Ectodermal cell (in vitro differentiated cells): Measurements from ENCODE around the gene TMEM61.
"Not testable (repeated sequence)": the region's sequence is repeated elsewhere in the genome, so short reads cannot be mapped to it uniquely, and the experiment has no call there.

ENCODE experiments used
- H3K27ac ChIP-seq: 2 replicates; pipeline ENCODE4 v1.7.0; 2013; ENCODE audit warnings: mild to moderate bottlenecking, low read depth, low read length; ENCODE audit not compliant: insufficient read depth, poor library complexity, severe bottlenecking
- H3K27me3 ChIP-seq: 2 replicates; pipeline ENCODE4 v1.7.0; 2013; ENCODE audit warnings: mild to moderate bottlenecking, low read length; ENCODE audit not compliant: insufficient read depth, control insufficient read depth, poor library complexity, severe bottlenecking
- H3K36me3 ChIP-seq: one replicate; pipeline ENCODE4 v1.7.0; 2013; ENCODE audit warnings: low read length; ENCODE audit not compliant: control insufficient read depth, insufficient read depth
- H3K4me1 ChIP-seq: one replicate; pipeline ENCODE4 v1.7.0; 2013; ENCODE audit warnings: low read length; ENCODE audit not compliant: control insufficient read depth, insufficient read depth
- H3K4me3 ChIP-seq: 2 replicates; pipeline ENCODE4 v1.7.0; 2013; ENCODE audit warnings: low read depth, low read length, control low read depth; ENCODE audit not compliant: insufficient read depth
- H3K9me3 ChIP-seq: 2 replicates; pipeline ENCODE4 v1.7.0; 2013; ENCODE audit warnings: mild to moderate bottlenecking, low read length, moderate library complexity; ENCODE audit not compliant: control insufficient read depth
- WGBS, 2 experiments: methylation state at CpG; one replicate each; pipeline ENCODE4 v1.1.7; 2013; ENCODE audit warnings: missing lambda C conversion rate in 2 of 2; 5-methylcytosine and 5-hydroxymethylcytosine counted together

TMEM61 gene

GRCh38 chr1:55015731-55016620, 35.5 kb downstream of the TMEM61 start:
- Histone ChIP-seq H3K4me1 (no peaks in the 10 kb centered on the region), H3K27me3 (no peaks in the 10 kb centered on the region), H3K27ac (no peak overlapping the region), H3K36me3 (no peaks in the 10 kb centered on the region), H3K9me3 (no peaks in the 10 kb centered on the region), H3K4me3 (no peak overlapping the region)
- 87% methylated on average over 12 of the region's 12 CpGs for WGBS, 2 experiments

GRCh38 chr1:55018395-55018794, 38.0 kb downstream of the TMEM61 start:
- Histone ChIP-seq H3K4me3 (no peak overlapping the region), H3K27me3 (no peaks in the 10 kb centered on the region), H3K36me3 (no peaks in the 10 kb centered on the region), H3K4me1 (no peaks in the 10 kb centered on the region), H3K9me3 (no peaks in the 10 kb centered on the region), H3K27ac (no peak overlapping the region)
- 89 to 91% methylated on average over 9 of the region's 9 CpGs for WGBS, 2 experiments

- no peaks in the 10 kb centered on the region for H3K36me3 ChIP-seq
- WGBS, 2 experiments: 38% methylated on average over 15 of the region's 15 CpGs
- no peaks in the 10 kb centered on the region for H3K27me3 ChIP-seq
- no peak overlapping the region for H3K27ac ChIP-seq
- no peaks in the 10 kb centered on the region for H3K4me1 ChIP-seq
- H3K9me3 ChIP-seq: no peaks in the 10 kb centered on the region
- no peak overlapping the region for H3K4me3 ChIP-seq
Measured at GRCh38 chr1:55021942-55022546, 41.6 kb downstream of the TMEM61 start.

- H3K27ac ChIP-seq, H3K4me3 ChIP-seq, H3K4me1 ChIP-seq, H3K27me3 ChIP-seq, H3K36me3 ChIP-seq, H3K9me3 ChIP-seq: not testable (repeated sequence)
- WGBS, 2 experiments: 56 to 61% methylated on average over 9 of the region's 10 CpGs
Measured at GRCh38 chr1:55024163-55024562, 43.7 kb downstream of the TMEM61 start.

GRCh38 chr1:55026682-55027081, 46.3 kb downstream of the TMEM61 start:
- not testable (repeated sequence) for H3K36me3 ChIP-seq, H3K9me3 ChIP-seq, H3K27ac ChIP-seq, H3K27me3 ChIP-seq, H3K4me1 ChIP-seq, H3K4me3 ChIP-seq
- 88 to 89% methylated on average over 2 to 3 of the region's 3 CpGs for WGBS, 2 experiments

GRCh38 chr1:55031098-55031497, 50.7 kb downstream of the TMEM61 start:
- H3K4me3 ChIP-seq, H3K36me3 ChIP-seq, H3K9me3 ChIP-seq, H3K27me3 ChIP-seq, H3K27ac ChIP-seq, H3K4me1 ChIP-seq: not testable (repeated sequence)
- 93 to 98% methylated on average over 5 of the region's 5 CpGs for WGBS, 2 experiments

- WGBS, 2 experiments: 81 to 83% methylated on average over 7 of the region's 7 CpGs
- no peaks in the 10 kb centered on the region for H3K36me3 ChIP-seq
- H3K4me3 ChIP-seq: no peak overlapping the region
- no peaks in the 10 kb centered on the region for H3K9me3 ChIP-seq
- H3K27me3 ChIP-seq: peaks cover 12% of the 10 kb centered on the region
- no peak overlapping the region for H3K27ac ChIP-seq
- no peaks in the 10 kb centered on the region for H3K4me1 ChIP-seq
Measured at GRCh38 chr1:55033265-55033614, 52.8 kb downstream of the TMEM61 start.

GRCh38 chr1:55034476-55035133, 54.2 kb downstream of the TMEM61 start:
- Histone ChIP-seq H3K27me3 (peaks cover 25% of the 10 kb centered on the region), H3K27ac (no peak overlapping the region), H3K4me3 (no peak overlapping the region), H3K36me3 (no peaks in the 10 kb centered on the region), H3K9me3 (no peaks in the 10 kb centered on the region), H3K4me1 (no peaks in the 10 kb centered on the region)
- WGBS, 2 experiments: 91% methylated on average over 6 of the region's 6 CpGs

- Histone ChIP-seq H3K36me3 (no peaks in the 10 kb centered on the region), H3K27me3 (peaks cover 38% of the 10 kb centered on the region), H3K4me3 (no peak overlapping the region), H3K27ac (no peak overlapping the region), H3K9me3 (no peaks in the 10 kb centered on the region), H3K4me1 (no peaks in the 10 kb centered on the region)
- WGBS, 2 experiments: 83 to 93% methylated on average over 4 of the region's 4 CpGs
Measured at GRCh38 chr1:55035904-55036303, 55.5 kb downstream of the TMEM61 start.

- 87 to 90% methylated on average over 8 of the region's 8 CpGs for WGBS, 2 experiments
- H3K27me3 ChIP-seq: peaks cover 47% of the 10 kb centered on the region
Measured at GRCh38 chr1:55037733-55038551, 57.5 kb downstream of the TMEM61 start.

More at GRCh38 chr1:55037733-55038551, 57.5 kb downstream of the TMEM61 start:
- Histone ChIP-seq H3K4me1 (no peaks in the 10 kb centered on the region), H3K9me3 (no peaks in the 10 kb centered on the region), H3K36me3 (no peaks in the 10 kb centered on the region), H3K4me3 (no peak overlapping the region), H3K27ac (no peak overlapping the region)
